IPS-NIHi7 (cell line): ENCODE results near the gene LNX1.

Source experiments
- DNase-seq: peaks from one replicate; pipeline ENCODE4 v3.0.0; 2012; ENCODE audit warnings: mixed read lengths; ENCODE audit errors: extremely low spot score

Gene LNX1

GRCh38 chr4:53535567-53535966, 55.7 kb downstream of the LNX1 start:
- no peak for DNase-seq

DNA sequence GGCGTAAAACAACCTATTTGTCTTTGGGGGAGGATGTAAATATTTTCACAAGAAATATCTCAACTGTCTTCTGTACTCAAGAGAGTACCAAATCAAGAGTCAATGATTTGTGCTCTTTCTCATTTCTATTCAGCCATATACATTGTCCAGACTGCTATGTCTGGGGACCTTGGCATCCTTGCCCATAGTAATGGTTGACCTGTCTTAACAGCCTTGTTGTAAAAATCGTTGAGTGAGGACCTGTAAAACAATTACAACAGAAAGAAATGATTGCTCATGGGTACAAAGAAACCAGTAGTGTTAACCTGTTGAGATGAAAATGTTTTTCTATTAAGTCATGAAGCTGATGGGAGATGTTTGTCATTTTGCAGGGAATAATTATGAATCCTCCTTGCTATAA, 56.6 kb downstream of the LNX1 start:
- DNase-seq, result no peak

GRCh38 chr4:53532521-53532920, 58.8 kb downstream of the LNX1 start:
- no peak for DNase-seq

DNA sequence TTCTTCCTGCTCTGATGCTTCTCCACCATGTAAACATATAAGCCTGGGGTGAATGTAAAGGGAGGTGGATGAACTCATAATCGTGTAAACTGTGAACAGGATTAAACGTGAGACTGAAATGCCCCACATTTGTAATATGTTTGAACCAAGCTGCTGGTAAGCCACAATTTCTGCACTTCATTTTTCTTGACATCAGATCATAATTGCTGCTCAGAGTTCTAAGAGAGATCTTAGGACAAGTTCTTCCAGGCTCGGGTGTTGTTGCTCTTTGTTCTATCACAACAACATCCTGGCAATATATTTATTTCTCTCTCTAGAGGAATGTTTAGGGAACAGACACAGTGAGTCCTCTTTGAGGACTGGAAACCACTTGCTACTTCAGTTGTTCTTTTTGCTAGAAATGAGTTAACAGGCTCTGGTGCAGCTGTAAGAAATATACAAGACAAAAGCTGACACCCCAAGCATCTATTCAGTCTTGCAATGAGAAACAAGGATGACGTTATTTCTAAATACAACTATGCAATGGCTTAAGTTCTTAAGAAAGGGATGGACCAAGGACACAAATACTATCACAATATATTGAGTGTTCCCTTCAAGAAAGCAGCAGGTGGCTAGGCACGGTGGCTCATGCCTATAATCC, 59.6 kb downstream of the LNX1 start:
- no peak for DNase-seq

- no peak for DNase-seq
Observed at GRCh38 chr4:53529025-53529424, 62.3 kb downstream of the LNX1 start.

- DNase-seq, result no peak
Observed at GRCh38 chr4:53527930-53528329, 63.4 kb downstream of the LNX1 start.

DNA sequence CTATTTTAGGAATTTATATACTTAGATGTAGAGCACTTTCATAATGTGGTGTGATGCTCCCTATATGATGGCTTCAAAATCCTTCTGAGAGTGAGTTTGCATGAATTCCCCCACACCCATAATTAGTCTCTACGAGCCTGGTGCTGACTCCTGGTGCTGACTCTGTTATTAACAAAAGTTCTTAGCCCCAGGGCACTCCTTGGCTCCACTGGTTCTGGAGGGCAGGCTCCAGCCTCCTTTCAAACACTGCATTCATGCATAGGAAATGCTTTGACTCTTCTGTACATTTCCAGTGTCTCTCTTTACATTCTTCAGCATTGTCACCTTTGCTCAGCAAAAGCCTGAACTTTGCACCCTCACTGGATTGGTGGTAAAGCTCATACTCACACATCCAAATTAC, 64.0 kb downstream of the LNX1 start:
- no peak for DNase-seq

- no peak for DNase-seq
Observed at GRCh38 chr4:53522334-53522733, 69.0 kb downstream of the LNX1 start.

DNA sequence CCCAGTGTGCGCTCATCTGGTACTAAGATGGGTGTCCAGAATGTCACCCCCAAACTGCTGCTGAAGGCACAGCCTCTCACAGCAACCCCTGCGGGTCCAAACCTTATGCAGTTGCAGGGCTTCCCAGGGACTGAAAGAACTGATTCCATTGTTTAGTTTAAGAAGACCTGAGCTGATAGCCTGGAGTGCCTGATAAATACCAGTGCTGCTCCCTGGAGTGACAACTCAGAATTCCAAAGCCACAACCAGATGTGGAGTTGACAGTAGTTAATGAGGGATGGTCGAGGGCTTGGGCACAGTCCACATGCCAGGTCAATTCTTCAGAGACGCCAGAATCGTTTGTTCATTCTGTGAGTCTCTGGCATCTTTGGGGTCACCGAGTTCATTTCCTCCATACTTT, 71.2 kb downstream of the LNX1 start:
- peak; percentile 62 for DNase-seq

DNA sequence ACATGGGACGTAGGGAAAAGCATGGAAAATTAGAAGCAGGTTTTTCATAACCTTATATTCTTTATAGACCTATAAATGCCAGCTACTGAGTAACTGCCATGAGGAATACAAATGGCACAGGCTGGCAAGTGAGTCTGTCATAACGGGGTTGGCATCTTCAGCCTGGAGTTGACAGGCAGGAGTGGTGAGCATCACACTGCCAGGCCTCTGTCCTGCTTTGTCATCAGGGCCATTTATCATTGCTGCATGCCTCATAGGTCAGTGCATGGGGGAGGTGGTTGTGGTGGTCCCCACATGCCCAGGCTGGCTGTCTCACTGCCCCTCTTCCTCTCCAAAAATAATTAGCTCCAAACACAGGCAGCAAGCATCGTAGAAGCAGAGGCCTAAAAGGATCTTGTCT, 72.5 kb downstream of the LNX1 start:
- no peak for DNase-seq

DNA sequence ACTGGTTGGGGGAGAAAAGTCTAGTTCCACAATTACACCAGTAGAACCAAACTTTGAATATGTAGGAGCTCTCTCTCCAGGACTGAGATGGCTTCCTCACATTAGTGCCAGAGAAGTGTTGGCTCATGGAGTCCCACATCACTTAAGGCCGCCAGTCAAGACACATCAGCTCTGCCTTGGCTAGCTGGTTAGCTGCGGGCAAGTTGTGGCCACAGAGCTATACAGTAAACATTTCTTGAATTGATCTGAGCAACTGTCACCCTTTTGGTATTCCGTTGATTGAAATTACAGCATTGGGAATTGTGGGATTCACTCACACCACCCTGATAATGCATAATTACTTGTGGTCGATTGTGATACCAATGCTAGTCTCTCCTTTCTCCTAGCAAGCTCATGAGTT, 76.2 kb downstream of the LNX1 start:
- no peak for DNase-seq

DNA sequence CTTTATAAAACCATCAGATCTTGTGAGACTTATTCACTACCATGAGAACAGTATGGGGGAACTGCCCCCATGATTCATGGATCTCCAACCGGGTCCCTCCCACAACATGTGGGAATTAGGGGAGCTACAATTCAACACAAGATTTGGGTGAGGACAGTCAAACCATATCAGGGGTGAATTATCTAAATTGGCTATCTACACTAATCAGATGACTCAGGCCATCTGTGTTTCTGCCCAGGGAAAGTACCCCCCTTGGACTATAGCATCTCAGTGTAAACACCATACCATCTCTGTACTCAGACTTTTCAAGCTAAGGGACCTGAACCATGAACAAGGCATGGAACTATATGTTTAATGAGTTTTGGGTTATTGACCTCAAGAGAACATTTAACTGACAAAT, 76.8 kb downstream of the LNX1 start:
- DNase-seq, result no peak

DNA sequence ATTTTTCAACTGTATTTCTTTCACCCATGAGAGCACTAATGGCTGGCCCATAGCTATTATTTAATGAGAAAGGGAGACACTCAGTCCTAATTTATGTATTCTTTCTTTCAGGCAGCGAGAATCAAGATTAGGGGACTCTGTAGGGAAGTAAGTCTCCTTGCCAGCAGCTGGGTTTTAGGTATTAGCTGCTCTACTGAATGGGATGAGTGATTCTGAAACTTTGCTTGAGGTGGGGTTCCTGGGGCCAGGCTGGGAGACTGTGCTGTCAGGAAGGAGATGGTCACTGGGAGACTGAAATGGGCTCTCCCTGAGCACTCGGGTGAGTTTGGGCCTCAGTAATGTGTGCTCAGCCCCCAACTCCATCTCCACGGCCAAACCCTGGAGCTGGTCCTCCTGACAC, 78.7 kb downstream of the LNX1 start:
- no peak for DNase-seq

- no peak for DNase-seq
Observed at GRCh38 chr4:53511014-53511413, 80.3 kb downstream of the LNX1 start.

- DNase-seq, result no peak
Observed at GRCh38 chr4:53510321-53510720, 81.0 kb downstream of the LNX1 start.

GRCh38 chr4:53508446-53508845, 82.8 kb downstream of the LNX1 start:
- DNase-seq, result no peak

DNA sequence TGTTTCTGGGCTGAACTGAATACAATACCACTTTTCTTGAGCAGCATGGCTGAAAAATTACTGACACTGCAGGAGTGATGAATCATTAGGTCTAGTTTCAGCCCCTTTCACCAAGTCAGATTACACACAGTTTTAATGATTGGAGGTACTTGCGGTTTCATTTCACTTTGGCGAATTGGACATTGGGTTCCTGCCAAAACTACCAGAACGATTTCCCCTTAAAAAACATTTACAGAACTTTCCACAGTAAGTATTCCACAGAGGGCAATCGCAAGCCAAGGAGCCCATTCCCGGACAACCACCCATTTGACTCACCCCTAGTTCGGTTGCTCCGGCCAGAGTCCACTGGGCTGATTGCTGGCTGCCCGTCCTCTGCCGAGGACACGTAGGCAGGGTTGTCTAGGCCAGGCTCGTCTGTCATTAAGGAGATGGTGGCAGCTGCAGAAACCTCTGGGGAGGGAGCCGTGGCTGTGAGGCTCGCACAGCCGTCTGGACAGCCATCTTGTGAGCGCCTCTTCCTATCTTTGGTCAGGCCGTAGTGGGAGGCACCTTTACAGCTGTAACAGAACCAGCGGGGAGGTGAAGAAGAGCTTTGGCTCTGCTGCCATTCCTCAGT, 83.5 kb downstream of the LNX1 start:
- DNase-seq, result no peak

DNA sequence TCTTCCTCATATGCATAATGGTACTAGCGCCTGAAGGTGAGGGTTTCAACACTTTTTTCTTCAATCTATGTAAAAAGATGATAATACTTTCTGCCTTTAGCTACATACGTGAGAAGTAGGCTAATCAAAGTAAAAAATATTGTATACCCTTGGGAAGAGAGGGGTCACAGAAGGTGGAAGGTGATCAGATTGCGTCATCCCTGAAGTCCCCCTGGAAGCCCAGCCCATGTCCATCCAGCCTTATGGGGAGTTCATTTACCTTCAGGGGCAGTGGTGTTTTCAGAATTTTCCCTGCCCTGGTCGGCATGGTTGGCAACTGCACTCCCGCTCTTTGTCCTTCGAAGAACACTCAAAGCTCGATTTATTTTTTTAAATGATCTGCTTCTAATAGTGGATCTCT, 84.2 kb downstream of the LNX1 start:
- DNase-seq, result no peak

DNA sequence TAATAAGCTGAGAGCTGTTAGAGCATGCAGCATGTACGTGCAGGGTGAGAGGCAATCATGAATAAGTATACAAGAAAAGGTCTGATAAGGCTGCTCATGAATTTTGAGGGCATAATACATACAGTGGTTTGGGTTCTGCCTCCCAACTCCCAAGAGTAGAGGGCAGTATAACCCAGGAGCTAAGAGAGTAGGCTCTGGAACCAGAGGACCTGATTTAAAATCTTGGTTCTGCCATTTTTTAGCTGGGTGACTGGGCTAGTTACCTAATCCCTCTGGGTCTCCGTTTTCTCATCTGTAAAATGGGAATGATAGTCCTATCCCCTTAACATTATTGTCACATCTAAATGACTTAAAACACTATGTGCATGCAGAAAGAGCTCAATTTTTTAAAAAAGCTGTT, 85.3 kb downstream of the LNX1 start:
- DNase-seq, result no peak

- DNase-seq, result no peak
Observed at GRCh38 chr4:53502094-53502493, 89.2 kb downstream of the LNX1 start.

GRCh38 chr4:53501561-53501960, 89.7 kb downstream of the LNX1 start:
- DNase-seq, result no peak

- DNase-seq, result no peak
Observed at GRCh38 chr4:53500546-53500945, 90.7 kb downstream of the LNX1 start.

GRCh38 chr4:53499791-53500190, 91.5 kb downstream of the LNX1 start:
- no peak for DNase-seq

DNA sequence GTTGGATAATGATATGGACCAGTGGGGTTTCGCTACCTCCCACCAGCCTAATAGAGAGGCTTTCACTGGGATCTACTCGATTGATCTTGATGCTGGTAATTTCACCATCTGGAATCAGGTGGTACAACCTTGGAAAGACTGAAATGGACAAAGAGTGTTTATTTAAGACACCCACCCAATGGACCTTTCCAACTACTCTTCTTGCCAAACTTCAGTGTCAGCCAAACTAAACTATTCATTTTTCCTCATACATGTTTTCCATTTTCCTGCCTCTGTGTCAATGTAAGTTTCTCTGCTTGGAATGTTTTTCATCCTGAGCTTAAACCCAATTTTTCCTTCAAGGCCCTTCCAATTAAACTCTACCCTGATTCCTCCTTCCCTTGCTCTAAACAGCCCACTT, 92.6 kb downstream of the LNX1 start:
- no peak for DNase-seq
